Activated T-helper 1 cell treated with anti-CD3 and anti-CD28 coated beads, Interleukin-12 subunit alpha, Interleukin-12 subunit beta, Interleukin-2, Interleukin-4 antibody, amounts not matched to agents 30 ng/mL and 10 ng/mL and 1 ng/mL, durations not matched to agents 14 hours and 24 hours and 36 hours (primary cell): ENCODE data around the gene SCN11A. TPM values are rescaled to one million over a fixed set of nuclear protein-coding genes. Genes with fewer than 3 reads are reported as not detected.
"Not testable (repeated sequence)": the region's sequence is repeated elsewhere in the genome, so short reads cannot be mapped to it uniquely, and the experiment has no call there.

Experiments
- DNase-seq: peaks from one replicate; pipeline ENCODE4 v3.0.0; 2021; ENCODE audit warnings: low spot score
- H3K27ac Mint-ChIP-seq: one replicate; pipeline ENCODE4 v1.8.0; 2021; ENCODE audit warnings: mild to moderate bottlenecking, mixed read lengths
- H3K27me3 Mint-ChIP-seq: one replicate; pipeline ENCODE4 v1.8.0; 2022; ENCODE audit warnings: mild to moderate bottlenecking, moderate library complexity, mixed read lengths; ENCODE audit not compliant: insufficient read depth
- H3K36me3 Mint-ChIP-seq: one replicate; pipeline ENCODE4 v1.8.0; 2021; ENCODE audit warnings: low read depth, mixed read lengths
- H3K4me1 Mint-ChIP-seq: one replicate; pipeline ENCODE4 v1.8.0; 2021; ENCODE audit warnings: low read depth, mixed read lengths
- H3K4me3 Mint-ChIP-seq: one replicate; pipeline ENCODE4 v1.8.0; 2021; ENCODE audit warnings: mild to moderate bottlenecking, moderate library complexity, mixed read lengths
- H3K9me3 Mint-ChIP-seq: one replicate; pipeline ENCODE4 v1.8.0; 2021; ENCODE audit warnings: mixed read lengths
- intact Hi-C: fragments of 100-400 bp; cut with micrococcal nuclease; formaldehyde crosslinking; loops from one replicate; pipeline ENCODE4 v1.15.1; 2024
- total RNA-seq: library from RNA; stranded (reverse); gene quantifications from 2 replicates; pipeline ENCODE4 v1.2.3, GENCODE V29; 2022

SCN11A gene
- total RNA-seq, 1 donor from 2014 or later = 0.05 TPM

DNA sequence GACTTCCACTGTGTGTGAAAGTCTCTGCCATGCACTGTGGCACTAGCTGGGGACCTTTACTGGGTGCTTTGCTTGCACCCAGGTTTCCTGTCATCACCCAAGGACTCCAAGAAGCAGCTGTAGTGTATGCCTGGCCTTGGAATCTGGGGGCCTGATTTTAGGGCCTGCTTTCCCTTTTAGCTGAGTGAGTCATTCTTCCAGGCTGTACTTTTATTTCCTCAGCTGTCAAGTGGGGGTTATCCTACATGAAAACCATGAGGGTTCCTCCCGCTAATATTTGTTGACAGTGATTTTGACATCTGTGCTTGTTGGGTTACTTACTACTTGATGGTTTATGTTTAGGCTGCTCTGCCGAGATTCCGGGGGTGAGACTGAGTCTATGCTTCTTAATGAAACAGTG, 37.1 kb upstream of the SCN11A start:
- no peaks in the 10 kb centered on the region for H3K27me3 Mint-ChIP-seq
- no peak overlapping the region for H3K27ac Mint-ChIP-seq
- H3K36me3 Mint-ChIP-seq = peaks cover 44% of the 10 kb centered on the region
- no peak overlapping the region for H3K4me3 Mint-ChIP-seq
- intact Hi-C loops = no loop called here
- H3K9me3 Mint-ChIP-seq = no peaks in the 10 kb centered on the region
- H3K4me1 Mint-ChIP-seq = no peaks in the 10 kb centered on the region
- no peak for DNase-seq

DNA sequence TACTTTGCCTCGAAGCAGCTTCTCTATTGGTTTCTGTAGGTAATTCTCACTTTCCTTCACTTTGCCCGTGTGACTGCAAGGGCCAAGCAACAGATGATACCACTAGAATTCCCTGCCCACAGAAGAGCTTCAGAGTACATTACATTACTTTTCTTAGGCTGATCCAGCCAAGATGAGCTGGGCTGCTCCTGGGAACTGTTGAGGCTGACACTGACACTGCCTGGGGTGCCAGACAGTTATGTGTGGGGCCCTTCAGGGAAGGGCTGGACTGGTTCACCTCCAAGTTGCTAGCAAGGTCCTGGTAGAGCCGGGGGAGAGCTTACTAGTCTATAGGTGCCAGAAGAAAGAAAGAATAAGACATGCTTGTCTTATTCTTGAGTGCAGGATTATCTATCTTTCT, 36.7 kb upstream of the SCN11A start:
- H3K4me3 Mint-ChIP-seq = no peak overlapping the region
- H3K4me1 Mint-ChIP-seq = no peaks in the 10 kb centered on the region
- H3K36me3 Mint-ChIP-seq = peaks cover 43% of the 10 kb centered on the region
- no peaks in the 10 kb centered on the region for H3K9me3 Mint-ChIP-seq
- H3K27ac Mint-ChIP-seq = no peak overlapping the region
- intact Hi-C loops = no loop called here
- DNase-seq = no peak
- H3K27me3 Mint-ChIP-seq = no peaks in the 10 kb centered on the region

DNA sequence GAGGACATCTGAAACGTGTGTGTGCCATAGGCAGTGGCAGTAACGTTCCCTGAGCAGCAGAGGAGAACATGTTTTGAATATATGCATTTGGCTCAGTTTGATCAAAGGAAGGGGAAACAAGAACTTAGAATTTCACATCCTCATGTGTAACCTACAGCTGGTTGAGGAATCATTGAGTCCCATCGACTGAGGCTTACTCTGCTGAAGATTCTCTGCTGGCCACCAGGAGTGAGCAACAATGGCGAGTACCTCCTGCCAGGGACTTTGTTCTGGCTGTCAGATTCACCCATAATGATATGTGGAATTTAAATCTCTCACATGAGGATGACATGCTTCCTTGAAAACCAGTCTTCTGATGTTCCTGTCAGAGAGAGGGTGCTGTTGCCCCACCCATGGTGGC, 34.4 kb upstream of the SCN11A start:
- intact Hi-C loops = no loop called here

DNA sequence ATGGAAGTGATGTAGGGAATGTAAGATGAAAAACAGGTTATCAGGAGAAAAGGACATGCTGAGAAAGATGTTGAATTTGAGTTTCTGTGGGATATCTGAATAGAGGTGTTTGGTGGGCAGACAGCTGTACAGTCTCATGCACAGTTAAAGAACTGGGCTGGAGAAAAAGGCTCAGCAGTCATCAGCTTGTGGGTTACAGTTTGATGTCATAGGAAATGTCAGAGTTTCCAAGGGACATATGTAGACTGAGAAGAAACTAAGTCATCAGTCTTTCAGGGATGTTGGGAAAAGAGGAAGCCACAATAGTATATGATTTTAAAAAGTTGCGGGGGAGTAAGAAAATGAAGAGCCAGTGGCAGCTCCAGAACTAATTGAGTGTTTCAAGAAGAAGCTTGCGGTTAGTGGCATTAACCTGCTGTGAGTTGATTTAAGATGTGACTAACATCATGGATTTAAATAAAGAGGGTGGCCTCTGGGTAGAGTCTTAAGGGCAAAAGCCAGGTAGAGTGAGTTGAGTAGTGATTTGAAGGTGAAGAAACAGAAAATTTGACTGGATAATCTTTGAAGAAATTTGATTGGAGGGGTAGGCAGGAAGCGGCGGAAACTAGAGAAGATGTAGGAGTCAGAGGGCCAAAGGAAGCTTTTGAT, 31.0 kb upstream of the SCN11A start:
- Mint-ChIP-seq H3K27me3 (no peaks in the 10 kb centered on the region), H3K36me3 (peaks cover 42% of the 10 kb centered on the region), H3K4me3 (no peak overlapping the region), H3K9me3 (no peaks in the 10 kb centered on the region), H3K4me1 (peaks cover 45% of the 10 kb centered on the region), H3K27ac (peak overlapping the region; percentile 16)
- no peak for DNase-seq
- intact Hi-C loops = no loop called here

More for the DNA sequence above, 34.4 kb upstream of the SCN11A start:
- H3K4me3 Mint-ChIP-seq = no peak overlapping the region
- DNase-seq = no peak
- peaks cover 50% of the 10 kb centered on the region for H3K36me3 Mint-ChIP-seq
- H3K27ac Mint-ChIP-seq = no peak overlapping the region
- no peaks in the 10 kb centered on the region for H3K27me3 Mint-ChIP-seq
- peaks cover 23% of the 10 kb centered on the region for H3K4me1 Mint-ChIP-seq
- no peaks in the 10 kb centered on the region for H3K9me3 Mint-ChIP-seq

DNA sequence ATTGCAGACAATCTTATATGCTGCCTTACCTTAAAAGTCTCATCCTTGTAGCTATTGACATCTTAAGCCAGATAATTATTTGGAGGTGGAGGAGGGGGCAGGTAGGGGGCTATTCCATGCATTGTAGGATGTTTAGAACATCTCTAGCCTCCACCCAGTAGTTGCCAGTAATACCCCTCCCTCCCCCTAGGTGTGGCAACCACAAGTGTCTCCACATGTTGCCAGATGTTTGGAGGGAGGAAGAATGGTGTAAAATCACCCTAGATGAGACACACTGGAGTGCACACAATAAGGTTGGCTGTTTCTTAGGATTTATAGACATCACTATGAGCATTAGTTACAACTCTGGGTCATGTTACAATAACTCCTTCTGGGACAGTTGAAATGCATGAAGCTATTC, 28.3 kb upstream of the SCN11A start:
- Mint-ChIP-seq H3K9me3 (peaks cover 3% of the 10 kb centered on the region), H3K36me3 (peaks cover 53% of the 10 kb centered on the region), H3K4me1 (peaks cover 52% of the 10 kb centered on the region), H3K27me3 (no peaks in the 10 kb centered on the region), H3K4me3 (no peak overlapping the region), H3K27ac (no peak overlapping the region)
- intact Hi-C loops = no loop called here
- no peak for DNase-seq

DNA sequence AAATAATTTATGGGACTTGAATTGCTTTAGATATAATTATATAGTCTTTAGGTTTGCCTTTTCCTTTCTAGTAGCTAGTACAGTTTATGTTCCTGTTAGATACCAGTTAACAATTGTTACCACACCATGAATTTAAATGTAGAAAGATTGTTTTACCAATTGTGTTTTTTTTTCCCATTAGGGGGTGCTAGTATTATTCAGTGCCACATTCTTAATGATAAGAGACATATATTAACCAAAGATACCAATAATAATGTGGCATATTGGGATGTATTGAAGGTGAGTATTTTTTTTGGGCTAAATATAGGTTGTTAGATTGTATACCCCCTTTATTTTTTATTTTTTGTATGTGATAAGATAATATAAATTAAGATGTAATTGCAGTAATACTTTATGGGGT, 27.8 kb upstream of the SCN11A start:
- H3K27ac Mint-ChIP-seq = no peak overlapping the region
- no peak for DNase-seq
- no peak overlapping the region for H3K4me3 Mint-ChIP-seq
- peaks cover 57% of the 10 kb centered on the region for H3K36me3 Mint-ChIP-seq
- H3K4me1 Mint-ChIP-seq = peaks cover 52% of the 10 kb centered on the region
- peaks cover 6% of the 10 kb centered on the region for H3K9me3 Mint-ChIP-seq
- H3K27me3 Mint-ChIP-seq = no peaks in the 10 kb centered on the region
- intact Hi-C loops = no loop called here

DNA sequence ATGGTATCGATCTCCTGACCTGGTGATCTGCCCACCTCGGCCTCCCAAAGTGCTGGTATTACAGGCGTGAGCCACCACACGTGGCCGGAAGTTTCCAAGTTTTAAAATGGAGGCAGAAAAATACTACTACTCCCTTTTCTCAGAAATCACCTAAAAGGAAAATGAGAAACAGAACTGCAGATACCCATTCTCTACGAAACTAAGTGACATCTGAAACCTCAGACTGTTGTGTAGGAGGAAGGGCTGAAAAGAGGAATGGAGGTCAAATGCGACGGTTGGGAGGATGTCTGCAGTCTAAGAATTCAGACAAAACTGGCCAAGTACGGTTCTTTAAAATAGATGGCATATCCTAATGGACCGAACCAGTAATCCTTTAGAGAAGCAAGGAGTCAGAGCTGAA, 24.2 kb upstream of the SCN11A start:
- H3K4me3 Mint-ChIP-seq = no peak overlapping the region
- H3K27me3 Mint-ChIP-seq = no peaks in the 10 kb centered on the region
- intact Hi-C loops = no loop called here
- peaks cover 6% of the 10 kb centered on the region for H3K9me3 Mint-ChIP-seq
- H3K4me1 Mint-ChIP-seq = peaks cover 27% of the 10 kb centered on the region
- H3K36me3 Mint-ChIP-seq = peaks cover 62% of the 10 kb centered on the region
- no peak for DNase-seq
- H3K27ac Mint-ChIP-seq = peak overlapping the region; percentile 10

DNA sequence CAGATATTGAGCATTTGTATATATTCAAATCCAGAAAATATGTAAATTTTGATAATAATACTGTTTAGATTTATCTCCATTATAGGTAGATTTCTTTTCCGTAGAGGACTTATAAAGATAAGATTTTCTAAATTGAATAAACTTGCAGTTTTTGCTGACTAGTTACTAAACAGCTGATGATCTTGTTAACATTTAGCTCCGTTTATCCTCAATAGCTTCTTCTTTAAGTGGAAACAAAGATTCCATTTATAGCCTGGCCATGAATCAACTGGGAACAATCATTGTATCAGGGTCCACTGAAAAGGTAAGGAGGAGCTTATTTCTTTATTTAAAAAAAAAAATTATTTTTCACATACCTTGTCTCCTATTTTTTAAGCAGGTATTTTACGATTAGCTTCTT, 16.8 kb upstream of the SCN11A start:
- intact Hi-C loops = no loop called here
- Mint-ChIP-seq H3K27me3 (no peaks in the 10 kb centered on the region), H3K9me3 (no peaks in the 10 kb centered on the region), H3K4me3 (no peak overlapping the region), H3K4me1 (peaks cover 7% of the 10 kb centered on the region), H3K27ac (no peak overlapping the region), H3K36me3 (peaks cover 54% of the 10 kb centered on the region)
- DNase-seq = no peak

DNA sequence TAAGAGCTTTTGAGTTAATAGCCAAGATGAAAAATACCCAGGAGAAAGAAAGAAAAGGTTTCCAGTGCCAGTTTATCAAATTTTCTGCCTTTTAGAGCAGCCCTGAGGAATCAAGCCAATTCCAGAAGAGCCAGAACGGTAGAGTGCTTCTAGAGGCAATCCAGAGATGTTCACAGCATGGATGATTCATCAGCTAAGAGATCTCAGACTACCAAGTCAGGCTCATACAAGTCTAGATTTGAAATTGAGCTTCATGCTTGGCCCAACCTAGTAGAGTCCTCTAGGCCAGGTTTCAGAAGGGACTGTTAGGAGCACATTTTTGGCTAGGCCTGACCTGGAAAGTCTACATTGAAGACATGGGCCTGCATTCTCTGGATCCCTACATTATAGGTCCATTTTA, 15.5 kb upstream of the SCN11A start:
- H3K36me3 Mint-ChIP-seq = peaks cover 44% of the 10 kb centered on the region
- intact Hi-C loops = no loop called here
- H3K9me3 Mint-ChIP-seq = no peaks in the 10 kb centered on the region
- peaks cover 7% of the 10 kb centered on the region for H3K4me1 Mint-ChIP-seq
- H3K4me3 Mint-ChIP-seq = no peak overlapping the region
- H3K27me3 Mint-ChIP-seq = no peaks in the 10 kb centered on the region
- DNase-seq = no peak
- no peak overlapping the region for H3K27ac Mint-ChIP-seq

DNA sequence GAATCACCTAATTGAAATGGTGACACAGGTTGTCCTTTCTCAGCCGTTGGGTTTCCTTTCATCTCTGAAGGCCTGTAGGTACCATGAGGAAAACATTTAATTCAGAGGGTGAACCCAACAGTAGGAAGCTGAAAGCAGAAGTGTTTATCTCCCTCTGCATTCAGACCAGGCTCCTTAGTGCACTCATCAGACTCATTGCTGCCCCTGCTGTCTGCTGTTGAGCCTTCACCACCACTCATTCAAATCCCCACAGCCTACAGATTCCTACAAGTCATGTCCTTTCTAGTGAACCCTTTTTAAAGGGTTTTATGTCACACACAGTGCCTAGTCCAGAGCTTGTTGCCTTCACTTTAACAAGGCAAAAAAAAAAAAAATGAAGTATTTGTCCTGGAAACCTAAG, 13.5 kb upstream of the SCN11A start:
- Mint-ChIP-seq H3K4me1 (peaks cover 7% of the 10 kb centered on the region), H3K4me3 (no peak overlapping the region), H3K27ac (no peak overlapping the region), H3K36me3 (peaks cover 40% of the 10 kb centered on the region), H3K27me3 (no peaks in the 10 kb centered on the region), H3K9me3 (peaks cover 3% of the 10 kb centered on the region)
- intact Hi-C loops = no loop called here
- peak; percentile 13 for DNase-seq

DNA sequence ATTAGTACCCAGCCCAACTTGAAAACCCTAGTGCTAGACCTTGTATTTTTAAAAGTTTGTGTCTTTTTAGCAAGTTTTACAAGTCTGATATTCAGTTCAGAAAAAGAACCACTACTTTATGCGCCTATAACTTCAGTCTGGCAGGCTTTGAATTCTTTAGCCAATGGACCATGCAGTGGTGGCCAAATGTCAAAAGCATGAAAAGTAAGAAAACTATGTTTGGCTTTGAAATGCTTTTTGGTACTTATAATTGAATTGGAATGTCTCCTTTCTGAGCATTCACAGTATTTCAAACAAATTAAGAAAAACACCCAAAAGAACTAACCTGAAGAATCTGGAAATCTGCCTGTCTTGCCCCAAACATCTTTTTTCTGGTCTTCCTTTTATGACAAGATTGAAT, 12.9 kb upstream of the SCN11A start:
- DNase-seq = no peak
- Mint-ChIP-seq H3K9me3 (peaks cover 3% of the 10 kb centered on the region), H3K4me1 (peaks cover 7% of the 10 kb centered on the region), H3K27me3 (no peaks in the 10 kb centered on the region), H3K36me3 (peaks cover 39% of the 10 kb centered on the region), H3K27ac (no peak overlapping the region), H3K4me3 (no peak overlapping the region)
- intact Hi-C loops = no loop called here

DNA sequence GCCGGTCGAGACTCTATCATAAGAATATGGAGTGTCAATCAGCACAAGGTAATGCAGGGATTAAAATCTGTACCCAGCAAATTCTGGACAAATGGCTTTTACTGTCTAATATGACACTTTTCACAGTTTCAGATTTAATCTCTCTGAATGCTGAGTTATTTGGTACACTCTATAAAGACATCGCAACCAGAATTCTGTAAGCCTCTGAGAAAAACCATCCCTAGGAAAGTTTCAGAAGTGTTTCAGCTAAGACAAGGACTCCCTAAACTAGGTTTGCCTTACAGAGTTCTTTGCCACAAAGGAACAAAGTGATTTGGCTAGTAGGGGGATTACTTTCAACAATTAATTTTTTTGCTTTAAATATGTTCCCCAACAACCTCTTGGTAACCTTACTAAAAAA, 11.4 kb upstream of the SCN11A start:
- DNase-seq = no peak
- H3K9me3 Mint-ChIP-seq = peaks cover 3% of the 10 kb centered on the region
- no peak overlapping the region for H3K4me3 Mint-ChIP-seq
- H3K4me1 Mint-ChIP-seq = peaks cover 7% of the 10 kb centered on the region
- intact Hi-C loops = no loop called here
- peaks cover 41% of the 10 kb centered on the region for H3K36me3 Mint-ChIP-seq
- H3K27ac Mint-ChIP-seq = no peak overlapping the region
- H3K27me3 Mint-ChIP-seq = no peaks in the 10 kb centered on the region

DNA sequence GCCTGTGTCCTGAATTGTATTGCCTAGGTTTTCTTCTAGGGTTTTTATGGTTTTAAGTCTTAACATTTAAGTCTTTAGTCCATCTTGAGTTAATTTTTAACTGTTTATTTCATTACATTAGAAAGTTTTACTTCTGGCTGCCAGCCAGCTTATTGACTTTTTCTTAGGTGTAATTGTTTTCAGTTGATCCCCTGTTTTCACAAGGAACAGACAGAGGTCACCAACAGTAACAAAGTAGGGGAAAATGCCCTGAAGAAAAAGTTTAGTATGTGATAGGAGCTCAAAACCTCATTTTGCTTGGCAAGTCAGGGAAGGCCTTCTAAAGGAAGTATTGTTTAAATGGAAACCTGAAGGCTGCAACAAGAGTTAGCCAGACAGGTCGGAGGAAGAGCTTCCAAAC, 10.4 kb upstream of the SCN11A start:
- Mint-ChIP-seq H3K4me3 (no peak overlapping the region), H3K4me1 (peaks cover 7% of the 10 kb centered on the region), H3K9me3 (peaks cover 3% of the 10 kb centered on the region), H3K27me3 (no peaks in the 10 kb centered on the region), H3K36me3 (peaks cover 34% of the 10 kb centered on the region), H3K27ac (no peak overlapping the region)
- DNase-seq = no peak
- intact Hi-C loops = no loop called here

DNA sequence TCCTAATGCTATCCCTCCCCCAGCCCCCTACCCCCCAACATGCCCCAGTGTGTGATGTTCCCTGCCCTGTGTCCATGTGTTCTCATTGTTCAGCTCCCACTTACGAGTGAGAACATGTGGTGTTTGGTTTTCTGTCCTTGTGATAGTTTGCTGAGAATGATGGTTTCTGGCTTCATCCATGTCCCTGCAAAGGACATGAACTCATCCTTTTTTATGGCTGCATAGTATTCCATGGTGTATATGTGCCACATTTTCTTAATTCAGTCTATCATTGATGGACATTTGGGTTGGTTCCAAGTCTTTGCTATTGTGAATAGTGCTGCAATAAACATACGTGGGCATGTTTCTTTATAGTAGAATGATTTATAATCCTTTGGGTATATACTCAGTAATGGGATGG, 9.5 kb upstream of the SCN11A start:
- H3K4me3 Mint-ChIP-seq, H3K27me3 Mint-ChIP-seq, intact Hi-C loops, H3K9me3 Mint-ChIP-seq, DNase-seq, H3K27ac Mint-ChIP-seq: not testable (repeated sequence)
- Mint-ChIP-seq H3K36me3 (peaks cover 25% of the 10 kb centered on the region), H3K4me1 (peaks cover 16% of the 10 kb centered on the region)
